ENCODE data around the gene ZNF219.

DNA sequence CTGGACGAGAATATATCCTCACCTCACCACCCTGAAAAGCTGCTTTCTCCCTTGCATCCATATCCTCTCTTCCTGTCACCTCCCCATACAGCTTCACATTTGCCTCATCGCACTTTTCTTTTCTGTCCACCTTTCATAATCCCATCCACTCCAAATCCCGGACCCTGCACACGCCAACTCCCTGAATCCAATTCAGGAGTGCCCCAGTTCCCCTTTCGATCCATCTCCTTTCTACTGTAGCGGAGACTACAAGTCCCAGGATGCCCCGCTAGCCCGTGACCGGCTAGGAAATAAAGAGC lies 4.9 kb upstream of the ZNF219 start:
- TF ChIP-seq, protein P1, sequence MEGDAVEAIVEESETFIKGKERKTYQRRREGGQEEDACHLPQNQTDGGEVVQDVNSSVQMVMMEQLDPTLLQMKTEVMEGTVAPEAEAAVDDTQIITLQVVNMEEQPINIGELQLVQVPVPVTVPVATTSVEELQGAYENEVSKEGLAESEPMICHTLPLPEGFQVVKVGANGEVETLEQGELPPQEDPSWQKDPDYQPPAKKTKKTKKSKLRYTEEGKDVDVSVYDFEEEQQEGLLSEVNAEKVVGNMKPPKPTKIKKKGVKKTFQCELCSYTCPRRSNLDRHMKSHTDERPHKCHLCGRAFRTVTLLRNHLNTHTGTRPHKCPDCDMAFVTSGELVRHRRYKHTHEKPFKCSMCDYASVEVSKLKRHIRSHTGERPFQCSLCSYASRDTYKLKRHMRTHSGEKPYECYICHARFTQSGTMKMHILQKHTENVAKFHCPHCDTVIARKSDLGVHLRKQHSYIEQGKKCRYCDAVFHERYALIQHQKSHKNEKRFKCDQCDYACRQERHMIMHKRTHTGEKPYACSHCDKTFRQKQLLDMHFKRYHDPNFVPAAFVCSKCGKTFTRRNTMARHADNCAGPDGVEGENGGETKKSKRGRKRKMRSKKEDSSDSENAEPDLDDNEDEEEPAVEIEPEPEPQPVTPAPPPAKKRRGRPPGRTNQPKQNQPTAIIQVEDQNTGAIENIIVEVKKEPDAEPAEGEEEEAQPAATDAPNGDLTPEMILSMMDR (conservative IDR thresholded peaks at IDR 0.05; ENCODE audit: low read length), result no peak; the same call in none of the 2 replicates
- no peak for TF ChIP-seq EZH2phosphoT487 (IDR thresholded peaks at IDR 0.05; ENCODE audit: borderline replicate concordance, low read depth, low read length)
